AG08395 (cell line): Measurements from ENCODE around the gene MIXL1.
"Not testable (repeated sequence)": the region's sequence is repeated elsewhere in the genome, so short reads cannot be mapped to it uniquely, and the experiment has no call there.

Source experiments
- DNase-seq: peaks from one replicate; pipeline ENCODE4 v3.0.0; 2012; ENCODE audit warnings: mixed read lengths, low spot score

Gene MIXL1

GRCh38 chr1:226223157-226223785 lies at the start of gene MIXL1:
MIXL1 (plus strand) TSS chr1:226223664; CDS start chr1:226223682, 18 bp downstream.
- no peak for DNase-seq

- no peak for DNase-seq
Observed at GRCh38 chr1:226176870-226177269, 46.6 kb upstream of the MIXL1 start.

GRCh38 chr1:226181996-226182714 lies 41.3 kb upstream of the MIXL1 start:
- peak; percentile 45 for DNase-seq

GRCh38 chr1:226185141-226186036 lies 38.1 kb upstream of the MIXL1 start:
- peak; percentile 30 for DNase-seq

- DNase-seq, result peak; percentile 92
Observed at GRCh38 chr1:226186124-226187018, 37.1 kb upstream of the MIXL1 start, which contains the start of gene ACBD3. ACBD3 (minus strand) TSS chr1:226186741; CDS start chr1:226186675, 66 bp downstream.

- DNase-seq, result no peak
Observed at GRCh38 chr1:226187019-226187322, 36.5 kb upstream of the MIXL1 start.

GRCh38 chr1:226187380-226187779 lies 36.1 kb upstream of the MIXL1 start:
- no peak for DNase-seq

GRCh38 chr1:226195144-226195543 lies 28.3 kb upstream of the MIXL1 start:
- DNase-seq, result no peak

GRCh38 chr1:226199971-226200370 lies 23.5 kb upstream of the MIXL1 start:
- no peak for DNase-seq

- DNase-seq, result no peak
Observed at GRCh38 chr1:226201029-226201593, 22.4 kb upstream of the MIXL1 start.

GRCh38 chr1:226202246-226202645 lies 21.2 kb upstream of the MIXL1 start:
- no peak for DNase-seq

GRCh38 chr1:226202666-226203065 lies 20.8 kb upstream of the MIXL1 start:
- not testable (repeated sequence) for DNase-seq

GRCh38 chr1:226203240-226203639 lies 20.2 kb upstream of the MIXL1 start:
- DNase-seq, result no peak

- DNase-seq, result no peak
Observed at GRCh38 chr1:226203655-226204054, 19.8 kb upstream of the MIXL1 start.

- DNase-seq, result no peak
Observed at GRCh38 chr1:226204198-226204597, 19.3 kb upstream of the MIXL1 start.

GRCh38 chr1:226207048-226207447 lies 16.4 kb upstream of the MIXL1 start:
- DNase-seq, result no peak

- no peak for DNase-seq
Observed at GRCh38 chr1:226209307-226210059, 14.0 kb upstream of the MIXL1 start.

- no peak for DNase-seq
Observed at GRCh38 chr1:226210571-226211176, 12.8 kb upstream of the MIXL1 start.

- no peak for DNase-seq
Observed at GRCh38 chr1:226211181-226211821, 12.2 kb upstream of the MIXL1 start.

GRCh38 chr1:226212545-226212944 lies 10.9 kb upstream of the MIXL1 start:
- DNase-seq, result no peak
